HG02943 (cell line): ENCODE data around the gene MAMSTR.
A peak's percentile ranks its signal among the peaks of the same experiment; 100 is the strongest.
"Not testable (repeated sequence)": the region's sequence is repeated elsewhere in the genome, so short reads cannot be mapped to it uniquely, and the experiment has no call there.

Source experiments
- ATAC-seq: cut with Tn5 transposase; IDR thresholded peaks from one replicate; pipeline ENCODE4 v1.9.1; 2021; ENCODE audit warnings: mild to moderate bottlenecking, low read depth, moderate library complexity; ENCODE audit not compliant: unreplicated experiment

The MAMSTR gene

GRCh38 chr19:48722196-48722708 lies 2.7 kb upstream of the MAMSTR start:
- ATAC-seq, result no peak

- ATAC-seq, result peak; percentile 74
Measured at GRCh38 chr19:48720613-48721296, 1.2 kb upstream of the MAMSTR start.

- no peak for ATAC-seq
Measured at GRCh38 chr19:48720251-48720612, 707 bp upstream of the MAMSTR start.

- no peak for ATAC-seq
Measured at GRCh38 chr19:48718711-48719231, 754 bp downstream of the MAMSTR start.

- not testable (repeated sequence) for ATAC-seq
Measured at GRCh38 chr19:48718106-48718505, 1.4 kb downstream of the MAMSTR start.

GRCh38 chr19:48716562-48717291 lies 2.8 kb downstream of the MAMSTR start:
- ATAC-seq, result no peak

GRCh38 chr19:48715681-48716171 lies 3.8 kb downstream of the MAMSTR start:
- ATAC-seq, result no peak

- ATAC-seq, result no peak
Measured at GRCh38 chr19:48714759-48715675, 4.5 kb downstream of the MAMSTR start.

- ATAC-seq, result peak; percentile 88
Measured at GRCh38 chr19:48713864-48714755, 5.4 kb downstream of the MAMSTR start.

GRCh38 chr19:48713041-48713863 lies 6.3 kb downstream of the MAMSTR start:
- no peak for ATAC-seq

GRCh38 chr19:48711106-48711662 lies 8.3 kb downstream of the MAMSTR start:
- ATAC-seq, result no peak

- no peak for ATAC-seq
Measured at GRCh38 chr19:48708471-48708870, 11.1 kb downstream of the MAMSTR start.

- no peak for ATAC-seq
Measured at GRCh38 chr19:48705431-48705830, 14.1 kb downstream of the MAMSTR start.

GRCh38 chr19:48703316-48703715 lies 16.2 kb downstream of the MAMSTR start:
- no peak for ATAC-seq

GRCh38 chr19:48702701-48703100 lies 16.8 kb downstream of the MAMSTR start:
- ATAC-seq, result no peak

GRCh38 chr19:48698046-48698445 lies 21.5 kb downstream of the MAMSTR start:
- ATAC-seq, result no peak

GRCh38 chr19:48696353-48697010 lies 23.0 kb downstream of the MAMSTR start:
- ATAC-seq, result no peak
